ENCODE results near the gene IFITM10.

The IFITM10 gene

DNA sequence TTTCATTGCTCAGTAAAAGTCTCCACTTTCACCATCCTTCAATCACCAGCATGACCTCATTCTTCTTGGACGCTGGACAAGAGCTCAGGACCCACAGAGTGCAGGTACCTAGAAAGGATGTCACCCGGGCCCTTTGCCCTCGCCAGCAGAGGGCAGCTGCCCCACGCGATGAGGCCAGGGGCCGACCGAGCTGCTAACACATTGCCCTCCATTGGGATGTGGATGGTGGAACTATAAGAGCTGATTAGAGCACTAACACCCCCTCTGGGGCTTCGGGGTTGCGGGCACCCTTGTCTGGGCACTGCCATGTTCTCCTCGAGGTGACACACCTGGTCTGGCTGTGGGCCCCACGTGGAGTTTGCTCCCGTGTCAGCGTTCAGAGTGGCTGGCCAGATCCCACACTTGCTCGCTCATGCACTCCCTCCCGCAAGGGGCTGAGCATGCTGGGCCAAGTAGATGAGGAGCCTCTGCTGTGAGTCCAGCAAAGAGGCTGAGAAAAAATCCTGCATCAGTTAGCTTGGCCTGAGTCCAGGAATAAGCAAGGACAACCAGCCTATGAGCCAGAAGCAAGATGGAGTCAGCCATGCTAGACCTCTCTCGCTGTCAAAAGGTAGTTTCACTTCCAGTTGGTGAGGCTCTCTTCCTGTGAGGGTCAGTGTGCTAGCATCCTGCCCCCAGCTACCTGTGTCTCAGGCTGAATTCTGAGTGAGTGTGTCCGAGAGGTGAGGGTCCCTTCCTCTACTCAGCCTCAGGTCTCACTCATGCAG lies 43.6 kb downstream of the IFITM10 start:
- DNase-seq, result peak in 1 of 2 experiments; percentile 5

DNA sequence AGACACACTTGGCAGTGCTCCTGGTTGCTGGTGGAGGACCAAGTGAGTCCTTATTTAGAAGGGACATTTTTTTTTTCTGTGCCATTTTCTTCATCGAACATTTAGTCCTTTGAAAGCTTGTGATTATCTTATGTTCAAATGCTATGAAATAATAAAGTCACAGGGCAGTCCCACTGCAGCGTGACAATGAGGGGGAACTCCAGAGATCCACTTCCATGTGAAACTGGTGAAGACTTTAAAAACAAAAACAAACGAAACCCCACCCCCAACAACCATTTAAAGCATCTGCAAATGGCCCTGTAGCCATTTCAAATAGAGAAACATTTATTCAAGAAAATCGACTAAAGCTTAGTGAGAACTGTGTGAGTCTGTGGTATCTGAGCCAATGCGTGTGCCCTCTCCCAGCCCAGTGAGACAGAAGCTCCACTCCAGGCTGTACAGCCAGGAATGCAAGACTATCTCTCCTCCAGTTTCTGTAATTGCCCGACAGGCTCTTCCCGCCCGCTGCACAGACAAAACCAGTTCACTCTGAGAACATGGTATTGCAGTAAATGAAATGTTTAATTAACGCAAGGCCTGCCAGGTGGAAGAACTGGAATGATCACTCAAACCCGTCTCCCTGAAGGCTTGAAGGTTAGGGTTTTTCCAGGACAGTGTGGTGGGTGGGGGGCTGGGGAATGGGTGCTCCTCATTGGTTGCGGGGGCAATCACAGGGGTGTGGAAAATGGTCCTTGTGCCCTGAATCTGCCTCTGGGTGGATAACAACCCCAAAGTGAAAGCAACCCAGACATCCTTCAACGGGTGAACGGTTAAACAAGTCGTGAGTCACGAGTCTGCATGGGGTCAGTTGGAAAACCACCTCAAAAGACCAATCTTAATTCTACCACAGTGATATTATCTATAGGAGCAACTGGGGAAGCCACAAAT lies 45.0 kb downstream of the IFITM10 start:
- DNase-seq, result no peak

DNA sequence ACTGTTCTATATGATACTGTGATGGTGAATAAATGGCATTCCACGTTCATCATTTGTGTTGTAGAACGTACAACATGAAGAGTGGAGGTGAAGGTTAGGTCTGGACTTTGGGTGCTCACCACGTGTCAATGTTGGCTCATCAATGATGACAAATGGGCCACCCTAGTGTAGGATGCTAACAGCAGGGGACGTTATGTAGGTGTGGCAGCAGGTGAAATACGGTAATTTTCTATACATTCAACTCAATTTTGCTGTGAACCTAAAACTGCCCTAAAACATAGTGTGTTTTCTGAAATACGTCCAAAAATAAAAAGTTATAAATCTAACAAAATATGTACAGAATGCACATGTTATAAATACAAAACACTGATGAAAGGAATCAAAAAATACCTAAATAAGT lies 47.2 kb downstream of the IFITM10 start:
- DNase-seq, result no peak

DNA sequence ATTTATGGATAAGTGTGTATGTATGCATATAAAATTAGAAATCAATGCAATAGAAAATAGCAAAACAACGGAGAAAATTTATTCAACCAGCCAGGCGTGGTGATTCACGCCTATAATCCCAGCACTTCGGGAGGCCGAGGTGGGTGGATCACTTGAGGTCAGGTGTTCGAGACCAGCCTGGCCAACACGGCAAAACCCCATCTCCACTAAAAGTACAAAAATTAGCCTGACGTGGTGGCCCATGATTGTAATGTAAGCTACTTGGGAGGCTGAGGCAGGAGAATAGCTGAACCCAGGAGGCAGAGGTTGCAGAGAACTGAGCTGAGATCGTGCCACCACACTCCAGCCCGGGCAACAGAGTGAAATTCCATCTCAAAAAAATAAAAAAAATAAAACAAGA lies 47.9 kb downstream of the IFITM10 start:
- DNase-seq, result no peak

DNA sequence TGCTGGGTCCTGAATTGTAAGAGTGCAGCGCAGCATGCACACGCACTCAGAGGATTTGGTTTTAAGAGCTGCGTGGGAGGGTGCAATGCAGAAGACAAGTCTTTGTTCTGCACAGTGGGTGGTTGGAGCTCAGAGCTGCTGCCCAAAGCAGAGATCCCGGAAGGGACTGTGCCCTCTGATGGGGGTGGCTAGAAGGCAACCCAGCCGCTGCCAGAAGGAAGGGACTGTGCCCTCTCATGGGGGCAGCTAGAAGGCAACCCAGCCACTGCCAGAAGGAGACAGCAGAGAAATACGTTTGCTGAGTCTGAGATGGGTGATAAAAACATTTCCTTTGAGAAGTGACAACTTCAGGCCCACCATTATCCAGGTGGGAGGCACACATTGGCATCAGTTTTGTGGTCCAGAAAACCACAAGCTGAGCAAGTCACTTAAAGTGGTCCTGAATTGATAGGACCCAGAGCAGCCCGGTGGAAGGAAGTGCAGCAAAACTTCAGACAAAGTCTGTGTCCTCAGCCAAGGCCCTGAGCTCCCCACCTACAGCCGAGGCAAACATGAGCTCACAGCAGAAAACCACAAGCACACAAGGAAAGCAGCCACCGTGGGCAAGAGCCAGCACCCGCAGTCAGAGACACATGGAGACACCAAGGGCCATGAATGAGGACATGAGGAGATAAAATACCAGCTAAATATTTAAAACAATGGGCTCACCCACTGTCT lies 49.1 kb downstream of the IFITM10 start:
- no peak for DNase-seq

DNA sequence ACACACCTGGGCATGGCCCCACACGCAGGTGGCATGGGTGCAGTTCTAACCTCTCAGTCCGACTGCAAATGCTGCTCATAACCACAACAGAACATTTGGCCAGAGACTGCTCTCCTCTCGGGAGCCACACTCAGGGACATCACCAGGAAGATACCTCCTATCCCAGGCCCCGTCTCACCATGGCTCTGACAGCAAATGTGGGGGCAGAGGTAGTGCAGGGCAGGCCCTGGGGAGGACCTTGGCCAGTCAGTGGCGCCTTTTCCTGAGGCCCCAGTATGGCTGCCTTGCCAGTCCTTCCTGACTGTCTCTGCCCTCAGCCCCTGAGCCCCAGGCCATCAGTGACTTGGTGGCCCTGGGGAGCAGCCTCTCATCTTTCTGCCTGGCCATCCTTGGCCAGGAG lies 50.6 kb downstream of the IFITM10 start:
- DNase-seq, result no peak

DNA sequence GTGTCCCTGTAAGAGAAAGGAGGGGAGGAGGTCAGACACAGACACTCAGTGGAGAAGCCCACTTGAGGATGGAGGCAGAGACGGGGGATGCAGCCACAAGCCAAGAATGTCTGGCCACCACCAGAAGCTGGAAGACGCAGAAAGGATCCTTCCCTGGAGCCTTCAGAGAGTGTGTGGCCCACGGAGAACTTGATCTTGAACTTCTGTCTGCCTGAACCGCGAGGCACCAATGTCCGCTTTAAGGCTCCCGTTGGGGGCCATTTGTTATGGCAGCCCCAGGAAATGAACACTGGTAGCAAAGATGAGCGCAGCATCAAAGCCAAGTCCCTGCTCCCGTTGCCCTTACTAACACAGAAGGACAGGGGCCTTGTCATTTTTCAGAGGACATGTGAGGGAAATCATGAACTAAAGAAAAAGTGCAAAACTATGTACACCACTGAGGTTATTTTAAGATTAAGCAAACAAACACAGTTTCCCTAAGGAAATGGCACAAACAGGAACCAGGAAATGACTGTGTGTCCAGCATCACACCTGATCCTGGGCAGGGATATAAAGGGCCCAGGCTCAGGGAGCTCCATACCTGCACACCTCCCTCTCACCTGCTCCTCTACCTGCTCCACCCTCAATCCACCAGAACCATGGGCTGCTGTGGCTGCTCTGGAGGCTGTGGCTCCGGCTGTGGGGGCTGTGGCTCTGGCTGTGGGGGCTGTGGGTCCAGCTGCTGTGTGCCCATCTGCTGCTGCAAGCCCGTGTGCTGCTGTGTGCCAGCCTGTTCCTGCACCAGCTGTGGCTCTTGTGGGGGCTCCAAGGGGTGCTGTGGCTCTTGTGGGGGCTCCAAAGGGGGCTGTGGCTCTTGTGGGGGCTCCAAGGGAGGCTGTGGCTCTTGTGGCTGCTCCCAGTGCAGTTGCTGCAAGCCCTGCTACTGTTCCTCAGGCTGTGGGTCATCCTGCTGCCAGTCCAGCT lies 53.5 kb downstream of the IFITM10 start, which contains the start of gene KRTAP5-6:
Gene KRTAP5-6 (plus strand): TSS at position 588 of the 963 bp plus-strand sequence. CDS start 51 bp downstream, at position 639.
- DNase-seq, result no peak

DNA sequence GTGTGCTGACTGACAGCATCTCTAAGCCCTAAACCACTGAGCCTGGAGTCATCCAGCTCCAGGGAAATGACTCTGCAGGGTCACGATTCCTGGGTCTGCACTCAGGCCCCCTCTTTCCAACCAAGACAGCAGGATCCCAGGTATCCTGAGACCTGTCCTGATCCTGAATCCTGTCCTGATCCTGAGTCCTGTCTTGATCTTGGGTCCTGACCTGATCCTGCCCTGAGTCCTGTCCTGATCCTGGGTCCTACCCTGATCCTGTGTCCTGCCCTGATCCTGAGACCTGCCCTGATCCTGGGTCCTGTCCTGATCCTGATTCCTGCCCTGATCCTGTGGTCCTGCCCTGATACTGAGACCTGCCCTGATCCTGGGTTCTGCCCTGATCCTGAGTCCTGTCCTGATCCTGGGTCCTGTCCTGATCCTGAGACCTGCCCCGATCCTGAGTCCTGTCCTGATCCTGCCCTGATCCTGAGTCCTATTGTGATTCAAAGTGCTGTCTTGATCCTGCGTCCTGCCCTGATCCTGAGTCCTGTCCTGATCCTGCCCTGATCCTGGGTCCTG lies 54.8 kb downstream of the IFITM10 start:
- no peak for DNase-seq

DNA sequence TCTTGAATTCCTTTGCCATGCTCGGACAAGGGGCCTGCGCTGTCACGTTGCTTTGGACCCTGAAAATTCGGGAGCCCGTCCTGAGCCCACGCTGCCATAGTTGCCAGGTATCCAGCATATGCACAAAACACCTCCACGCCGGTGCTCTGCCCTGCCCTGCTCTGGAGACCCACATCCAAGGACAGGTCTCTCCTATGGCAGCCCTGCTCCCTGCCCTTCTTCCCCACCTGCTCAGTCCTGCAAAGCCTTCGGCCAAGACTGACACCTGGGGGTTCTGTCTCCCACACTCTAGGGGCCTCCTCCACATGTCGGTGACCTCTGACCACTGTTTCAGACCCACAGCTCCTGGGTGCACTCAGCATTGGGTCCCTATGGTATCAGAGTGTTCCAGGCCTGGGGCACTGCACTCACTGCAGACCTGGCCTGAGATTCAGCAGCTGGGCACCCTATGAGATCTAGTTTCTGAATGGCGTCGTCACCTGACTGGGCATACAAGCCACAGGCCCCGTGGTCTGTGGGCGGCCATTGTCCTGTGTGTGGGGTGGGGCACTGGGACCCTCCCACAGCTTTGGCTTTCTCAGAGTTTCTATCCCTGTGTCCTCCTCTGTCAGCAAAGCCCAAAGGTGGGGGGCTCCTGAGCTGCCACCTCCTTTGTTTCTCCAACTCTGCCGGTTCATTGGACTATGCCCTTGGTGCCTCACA lies 55.4 kb downstream of the IFITM10 start:
- no peak for DNase-seq

DNA sequence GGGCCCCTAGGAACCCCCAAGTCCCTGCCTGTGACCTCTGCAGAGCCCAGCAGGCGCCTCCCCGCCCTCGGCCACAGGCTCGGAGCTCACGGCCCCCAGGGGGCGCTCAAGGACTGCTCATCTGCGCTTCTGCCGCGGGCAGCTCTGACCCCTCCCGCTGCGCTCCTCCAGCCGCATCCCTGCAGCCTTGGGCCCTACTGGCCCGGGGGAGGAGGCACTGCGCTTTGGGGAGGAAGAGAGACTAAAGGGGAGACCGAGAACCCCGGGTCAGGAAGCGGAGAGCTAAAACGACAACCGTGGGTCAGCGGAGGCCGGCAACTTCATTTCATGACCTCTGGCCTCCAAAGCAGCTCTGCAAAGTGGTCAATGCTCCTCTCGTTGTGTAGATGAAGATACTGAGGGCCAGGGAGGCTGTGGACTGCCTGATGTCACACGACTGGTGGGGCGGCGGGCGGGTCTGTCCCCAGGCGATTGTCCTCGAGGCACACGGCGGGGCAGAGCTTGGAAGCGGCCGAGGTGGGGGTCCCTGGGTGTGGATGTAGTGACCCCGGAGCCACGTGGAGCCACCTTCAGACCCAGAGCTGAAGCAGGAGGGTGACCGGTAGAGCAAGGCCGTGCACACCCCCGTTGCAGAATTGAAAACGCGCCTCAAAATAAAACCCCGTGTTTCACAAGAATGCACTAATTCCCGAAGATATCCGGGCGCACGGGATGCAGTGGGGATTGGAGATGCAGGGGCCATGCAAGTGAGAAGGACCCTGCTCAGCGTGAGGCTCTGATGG lies 56.1 kb downstream of the IFITM10 start:
- DNase-seq, result peak; percentile 66 to 88

DNA sequence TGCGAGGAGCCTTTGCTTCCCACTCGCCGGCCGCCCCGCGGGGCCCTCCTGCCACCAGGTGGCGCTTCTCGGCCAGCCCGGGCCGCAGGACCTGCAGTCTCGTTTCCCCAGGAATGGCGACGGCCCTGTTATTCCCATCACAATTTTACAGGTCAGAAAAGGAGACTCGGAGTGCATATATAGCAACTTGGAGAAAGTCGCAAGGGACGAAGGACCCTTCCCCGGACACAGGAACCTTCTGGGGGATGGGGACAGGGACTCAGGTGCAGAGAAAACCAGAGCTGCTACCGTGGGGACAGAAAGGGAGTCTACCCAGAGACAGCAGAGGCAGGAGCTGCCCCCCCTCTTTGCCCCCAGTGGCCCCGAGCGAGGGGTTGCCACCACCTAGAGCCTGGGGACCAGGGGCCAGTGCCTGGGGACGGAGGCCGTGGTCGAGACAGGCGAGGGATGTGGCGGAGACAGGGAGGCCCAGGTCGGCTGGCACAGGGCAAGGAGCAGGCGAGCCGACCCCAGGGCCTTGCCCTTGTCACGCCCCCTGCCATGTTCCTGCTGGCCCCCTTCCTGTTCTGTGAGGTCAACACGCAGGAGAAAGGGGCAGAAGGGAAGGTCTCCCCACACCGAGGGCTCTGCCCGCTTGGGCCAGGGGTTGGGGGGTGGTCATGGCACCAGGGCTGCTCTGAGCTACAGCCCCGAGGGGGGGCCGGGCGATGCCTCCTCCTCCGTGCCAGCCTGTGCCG lies 56.9 kb downstream of the IFITM10 start:
- DNase-seq, result peak; percentile 60 to 78

DNA sequence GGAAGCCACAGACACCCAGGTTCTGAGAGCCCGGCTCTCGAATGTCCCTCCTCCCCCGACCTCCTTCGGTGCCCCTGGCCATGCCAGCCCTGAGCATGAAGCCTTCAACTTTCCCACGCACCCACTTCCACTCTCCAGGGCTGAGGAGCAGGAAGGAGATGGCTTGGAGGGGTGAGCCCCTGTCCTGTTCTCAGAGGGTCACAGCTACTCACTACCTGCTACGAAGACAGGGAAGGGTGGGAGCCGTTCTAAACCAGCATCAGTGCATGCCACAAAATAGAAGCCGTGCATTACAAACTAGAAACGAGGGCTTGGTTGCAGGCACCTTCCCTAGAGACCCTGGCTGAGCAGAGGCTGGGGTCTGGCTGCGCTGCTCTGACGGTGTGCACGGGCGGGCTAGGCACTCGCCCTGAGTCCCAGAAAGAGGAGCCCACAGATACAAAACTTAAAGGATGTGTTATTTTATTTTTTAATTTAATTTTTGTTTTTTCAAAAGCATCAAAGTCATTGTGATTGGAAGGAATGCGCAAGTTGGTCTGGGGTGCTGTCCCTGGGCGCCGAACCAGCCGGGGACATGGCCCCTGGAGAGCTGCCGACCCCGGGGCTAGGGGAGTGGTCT lies 57.6 kb downstream of the IFITM10 start:
- no peak for DNase-seq

DNA sequence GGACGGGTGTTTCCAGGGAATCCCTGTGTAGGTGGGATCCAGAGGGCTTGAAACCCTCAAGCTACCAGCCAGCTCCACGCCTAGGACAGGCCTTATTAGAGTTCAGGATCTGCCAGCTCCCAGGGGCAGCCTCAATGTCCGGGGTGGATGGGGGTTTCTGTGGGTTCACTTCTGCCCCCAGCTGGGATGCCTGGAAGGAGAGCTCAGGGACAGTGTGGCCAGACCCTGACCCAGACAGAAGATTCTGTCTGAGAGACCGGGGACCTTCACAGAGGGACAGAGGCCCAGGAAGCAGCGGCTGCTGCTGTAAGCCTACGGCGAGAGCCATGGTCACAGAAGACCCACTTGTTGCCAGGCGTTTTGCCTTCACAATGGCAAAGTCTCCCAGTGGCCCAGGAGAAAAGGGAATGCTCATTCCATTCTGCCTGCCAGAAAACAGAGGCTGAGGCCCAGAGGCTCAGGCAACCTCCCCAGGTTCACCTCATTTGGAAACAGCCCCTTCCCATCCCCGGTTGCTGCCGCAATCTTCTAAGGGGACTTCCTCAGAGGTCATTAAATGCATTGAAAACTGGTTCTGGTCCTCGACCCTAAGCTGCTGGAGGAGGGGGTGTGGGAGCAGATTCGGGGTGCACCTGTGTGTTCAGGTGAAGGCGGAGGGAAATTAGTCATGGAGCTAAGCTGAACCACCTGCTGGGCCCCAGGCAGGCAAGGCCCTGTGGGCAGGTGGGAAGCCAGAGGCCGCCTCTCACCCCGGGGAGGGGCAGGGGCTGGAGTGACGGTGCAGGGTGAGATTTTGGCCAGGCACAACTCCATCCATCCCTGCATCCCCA lies 58.3 kb downstream of the IFITM10 start:
- DNase-seq, result no peak

DNA sequence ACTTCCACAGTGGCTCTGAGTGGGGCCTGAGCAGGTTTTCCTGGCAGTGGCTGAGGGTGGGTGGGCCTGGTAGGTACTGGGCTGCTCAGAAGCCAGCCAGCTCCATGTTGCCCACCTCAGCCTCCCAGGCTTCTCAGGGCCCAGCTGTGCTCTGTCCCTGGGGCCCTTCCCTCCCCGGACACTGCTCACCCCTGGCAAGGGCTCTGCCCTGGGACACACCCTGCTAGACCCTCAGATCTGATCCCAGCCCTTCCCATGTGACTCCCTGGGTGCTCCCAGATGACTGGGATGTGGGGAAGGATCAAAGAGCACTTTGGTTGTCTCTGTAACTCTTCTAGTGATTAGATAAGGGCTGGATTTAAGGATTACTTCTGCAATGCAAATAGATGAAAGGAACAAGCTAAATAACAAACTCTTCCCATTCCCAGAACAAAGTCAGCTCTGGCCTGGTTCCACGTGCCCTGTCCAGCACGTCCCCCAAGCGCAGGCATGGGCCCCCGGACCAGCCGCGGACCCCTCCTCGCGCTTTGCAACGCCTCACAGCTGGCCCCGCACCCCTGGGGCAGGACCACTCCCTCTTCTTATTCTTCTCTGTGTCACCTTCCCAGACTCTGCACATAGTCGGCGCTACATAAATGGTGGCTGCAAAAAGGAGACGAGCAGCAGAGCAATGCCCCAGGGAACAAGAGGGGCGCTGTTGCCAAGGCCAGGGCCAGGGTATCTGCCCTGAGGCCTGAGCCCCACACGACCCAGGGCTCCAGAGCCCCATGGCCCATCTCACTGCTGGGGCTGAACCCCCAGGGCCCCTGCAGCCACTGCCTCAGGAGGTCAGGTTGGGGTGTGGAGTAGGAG lies 59.1 kb downstream of the IFITM10 start:
- no peak for DNase-seq

DNA sequence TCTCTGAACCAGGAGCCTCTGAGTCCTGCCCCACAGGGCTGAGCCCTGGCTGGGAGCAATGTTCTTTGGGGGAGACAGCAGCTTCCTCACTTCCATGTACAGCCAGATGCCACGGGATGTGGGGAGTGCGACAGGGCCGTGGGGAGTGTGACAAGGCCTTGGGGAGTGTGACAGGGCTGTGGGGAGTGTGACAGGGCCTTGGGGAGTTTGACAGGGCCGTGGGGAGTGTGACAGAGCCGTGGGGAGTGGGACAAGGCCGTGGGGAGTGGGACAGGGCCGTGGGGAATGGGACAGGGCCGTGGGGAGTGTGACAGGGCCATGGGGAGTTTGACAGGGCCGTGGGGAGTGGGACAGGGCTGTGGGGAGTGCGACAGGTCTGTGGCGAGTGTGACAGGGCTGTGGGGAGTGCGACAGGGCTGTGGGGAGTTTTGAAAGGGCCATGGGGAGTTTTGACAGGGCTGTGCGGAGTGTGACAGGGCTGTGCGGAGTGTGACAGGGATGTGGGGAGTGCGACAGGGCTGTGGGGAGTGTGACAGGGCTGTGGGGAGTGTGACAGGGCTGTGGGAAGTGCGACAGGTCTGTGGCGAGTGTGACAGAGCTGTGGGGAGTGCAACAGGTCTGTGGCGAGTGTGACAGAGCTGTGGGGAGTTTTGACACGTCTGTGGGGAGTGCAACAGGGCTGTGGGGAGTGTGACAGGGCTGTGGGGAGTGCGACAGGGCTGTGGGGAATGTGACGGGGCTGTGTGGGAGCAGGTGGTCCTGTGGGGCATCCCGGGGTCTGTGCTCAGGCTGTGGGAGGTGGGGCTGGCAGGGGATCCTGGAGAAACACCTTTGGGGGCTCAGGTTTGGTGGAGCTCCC lies 60.0 kb downstream of the IFITM10 start:
- DNase-seq, result no peak
